ENCODE data around the gene NFATC3. TPM values are rescaled to one million over a fixed set of nuclear protein-coding genes. Genes with fewer than 3 reads are reported as not detected.

Gene NFATC3
- total RNA-seq, 1 experiment from 2014 or later: 43.9 TPM

DNA sequence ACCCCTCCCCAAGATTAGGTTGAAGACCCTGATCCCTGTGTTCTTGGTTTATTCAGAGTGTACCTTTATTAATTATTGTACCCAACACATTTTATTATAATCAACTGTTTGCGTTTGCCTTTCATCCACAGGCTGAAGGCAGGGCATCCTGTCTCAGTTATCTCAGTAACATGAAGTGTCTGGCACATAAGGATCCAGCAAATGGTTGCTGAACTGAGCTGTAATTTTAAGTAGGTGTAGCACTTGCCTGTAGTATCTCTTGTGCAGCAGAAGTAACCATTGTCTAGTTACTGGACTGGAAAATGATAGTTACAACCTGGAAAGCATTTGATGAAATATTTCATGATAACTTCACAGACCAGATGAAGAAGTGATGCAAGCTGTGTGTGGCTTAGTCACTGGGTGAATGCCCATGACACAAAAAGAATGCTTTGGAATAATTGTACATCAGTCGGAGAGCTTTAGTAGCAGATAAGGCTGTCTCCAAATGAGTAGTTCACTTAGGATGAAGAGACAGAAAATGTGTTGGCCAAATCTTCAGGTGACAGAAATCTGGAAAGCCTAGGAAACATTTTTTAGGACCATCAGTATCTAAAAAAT, 94.1 kb downstream of the NFATC3 start:
- no peaks in the 10 kb centered on the region for H3K9me3 Mint-ChIP-seq (ENCODE audit: unreplicated experiment)
- BruUV-seq (replicated peaks): no TSS peak

GRCh38 chr16:68179855-68180254, 94.7 kb downstream of the NFATC3 start:
- no peak for DNase-seq
- intact Hi-C loops (cut with micrococcal nuclease; ENCODE audit: unreplicated experiment): no loop called here
- H3K36me3 Mint-ChIP-seq (ENCODE audit: insufficient read depth, unreplicated experiment): peaks cover 17% of the 10 kb centered on the region
- Histone ChIP-seq H3K4me3 (ENCODE audit: low read depth, low read length) (no peak overlapping the region), H3K4me1 (no peaks in the 10 kb centered on the region), H3K27me3 (replicated peaks; ENCODE audit: control insufficient read depth, insufficient read depth, low read length) (no peaks in the 10 kb centered on the region), H3K9me3 (no peaks in the 10 kb centered on the region), H3K36me3 (ENCODE audit: control insufficient read depth, insufficient read depth, low read length) (no peaks in the 10 kb centered on the region)
- ChIA-PET POLR2A (no interaction called here), CTCF (no interaction called here)
- TF ChIP-seq, protein P1, sequence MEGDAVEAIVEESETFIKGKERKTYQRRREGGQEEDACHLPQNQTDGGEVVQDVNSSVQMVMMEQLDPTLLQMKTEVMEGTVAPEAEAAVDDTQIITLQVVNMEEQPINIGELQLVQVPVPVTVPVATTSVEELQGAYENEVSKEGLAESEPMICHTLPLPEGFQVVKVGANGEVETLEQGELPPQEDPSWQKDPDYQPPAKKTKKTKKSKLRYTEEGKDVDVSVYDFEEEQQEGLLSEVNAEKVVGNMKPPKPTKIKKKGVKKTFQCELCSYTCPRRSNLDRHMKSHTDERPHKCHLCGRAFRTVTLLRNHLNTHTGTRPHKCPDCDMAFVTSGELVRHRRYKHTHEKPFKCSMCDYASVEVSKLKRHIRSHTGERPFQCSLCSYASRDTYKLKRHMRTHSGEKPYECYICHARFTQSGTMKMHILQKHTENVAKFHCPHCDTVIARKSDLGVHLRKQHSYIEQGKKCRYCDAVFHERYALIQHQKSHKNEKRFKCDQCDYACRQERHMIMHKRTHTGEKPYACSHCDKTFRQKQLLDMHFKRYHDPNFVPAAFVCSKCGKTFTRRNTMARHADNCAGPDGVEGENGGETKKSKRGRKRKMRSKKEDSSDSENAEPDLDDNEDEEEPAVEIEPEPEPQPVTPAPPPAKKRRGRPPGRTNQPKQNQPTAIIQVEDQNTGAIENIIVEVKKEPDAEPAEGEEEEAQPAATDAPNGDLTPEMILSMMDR (IDR thresholded peaks at IDR 0.05; ENCODE audit: insufficient read depth in 1 of 2, low read depth in 1 of 2, low read length in 1 of 2, severe bottlenecking in 1 of 2, unreplicated experiment in 1 of 2): no peak
- no peaks in the 10 kb centered on the region for H3K27me3 Mint-ChIP-seq (ENCODE audit: insufficient read depth, unreplicated experiment)
- H3K4me1 Mint-ChIP-seq (ENCODE audit: low read depth, unreplicated experiment): no peaks in the 10 kb centered on the region
- no peaks in the 10 kb centered on the region for H3K9me3 Mint-ChIP-seq (ENCODE audit: unreplicated experiment)
- H3K4me3 Mint-ChIP-seq (ENCODE audit: unreplicated experiment): no peak overlapping the region
- H3K27ac Mint-ChIP-seq (ENCODE audit: unreplicated experiment): no peak overlapping the region
- BruUV-seq (replicated peaks): no TSS peak

More for the DNA sequence above, 94.1 kb downstream of the NFATC3 start:
- Histone ChIP-seq H3K4me1 (no peaks in the 10 kb centered on the region), H3K9me3 (no peaks in the 10 kb centered on the region), H3K27me3 (replicated peaks; ENCODE audit: control insufficient read depth, insufficient read depth, low read length) (no peaks in the 10 kb centered on the region), H3K36me3 (ENCODE audit: control insufficient read depth, insufficient read depth, low read length) (no peaks in the 10 kb centered on the region), H3K4me3 (ENCODE audit: low read depth, low read length) (no peak overlapping the region)
- intact Hi-C loops (cut with micrococcal nuclease; ENCODE audit: unreplicated experiment): no loop called here
- DNase-seq: no peak
- ChIA-PET POLR2A (no interaction called here), CTCF (no interaction called here)
- Mint-ChIP-seq H3K27me3 (ENCODE audit: insufficient read depth, unreplicated experiment) (no peaks in the 10 kb centered on the region), H3K4me3 (ENCODE audit: unreplicated experiment) (no peak overlapping the region), H3K36me3 (ENCODE audit: insufficient read depth, unreplicated experiment) (peaks cover 15% of the 10 kb centered on the region), H3K27ac (ENCODE audit: unreplicated experiment) (no peak overlapping the region), H3K4me1 (ENCODE audit: low read depth, unreplicated experiment) (no peaks in the 10 kb centered on the region)
- TF ChIP-seq, protein P1 (IDR thresholded peaks at IDR 0.05; ENCODE audit: insufficient read depth in 1 of 2, low read depth in 1 of 2, low read length in 1 of 2, severe bottlenecking in 1 of 2, unreplicated experiment in 1 of 2): no peak

GRCh38 chr16:68183046-68183445, 97.9 kb downstream of the NFATC3 start:
- Histone ChIP-seq H3K4me1 (no peaks in the 10 kb centered on the region), H3K36me3 (ENCODE audit: control insufficient read depth, insufficient read depth, low read length) (peaks cover 3% of the 10 kb centered on the region), H3K27me3 (replicated peaks; ENCODE audit: control insufficient read depth, insufficient read depth, low read length) (no peaks in the 10 kb centered on the region), H3K4me3 (ENCODE audit: low read depth, low read length) (no peak overlapping the region), H3K9me3 (peaks cover 6% of the 10 kb centered on the region; the same call in 1 of the 2 replicates)
- intact Hi-C loops (cut with micrococcal nuclease; ENCODE audit: unreplicated experiment): no loop called here
- ChIA-PET CTCF (no interaction called here), POLR2A (no interaction called here)
- DNase-seq: no peak
- peaks cover 38% of the 10 kb centered on the region for H3K36me3 Mint-ChIP-seq (ENCODE audit: insufficient read depth, unreplicated experiment)
- TF ChIP-seq, protein P1 (IDR thresholded peaks at IDR 0.05; ENCODE audit: insufficient read depth in 1 of 2, low read depth in 1 of 2, low read length in 1 of 2, severe bottlenecking in 1 of 2, unreplicated experiment in 1 of 2): no peak
- H3K4me3 Mint-ChIP-seq (ENCODE audit: unreplicated experiment): no peak overlapping the region
- H3K27me3 Mint-ChIP-seq (ENCODE audit: insufficient read depth, unreplicated experiment): no peaks in the 10 kb centered on the region
- no peak overlapping the region for H3K27ac Mint-ChIP-seq (ENCODE audit: unreplicated experiment)
- no peaks in the 10 kb centered on the region for H3K4me1 Mint-ChIP-seq (ENCODE audit: low read depth, unreplicated experiment)
- BruUV-seq (replicated peaks): no TSS peak
- H3K9me3 Mint-ChIP-seq (ENCODE audit: unreplicated experiment): no peaks in the 10 kb centered on the region
